A549 (cell line): ENCODE measurements around the gene GAS7. TPM values are rescaled to one million over a fixed set of nuclear protein-coding genes. Genes with fewer than 3 reads are reported as not detected.

ENCODE experiments used
- ATAC-seq, 2 experiments: fragments of 200-7000 bp in 1 of 2; fragments of >200 bp in 1 of 2; cut with Nextera tagmentation in 1 of 2; cut with Tn5 transposase in 1 of 2; 3 replicates each; pipeline versions ENCODE4 v1.8.0 to v1.9.1; 2018 to 2020; ENCODE audit warnings: mild to moderate bottlenecking in 1 of 2, moderate library complexity in 1 of 2
- CTCF ChIA-PET: fragments of 300-600 bp; sonication (Branson Sonifier 250); formaldehyde crosslinking; extraction: SDS; loops from one replicate; lab custom pipeline; 2021; ENCODE audit warnings: antibody characterized with exemption, inconsistent platforms; lab: Yijun Ruan, JAX
- POLR2A ChIA-PET: fragments of 350-600 bp; formaldehyde crosslinking; extraction: SDS; loops from one replicate; lab custom pipeline; 2021; ENCODE audit warnings: antibody characterized with exemption, inconsistent platforms; lab: Yijun Ruan, JAX
- DNase-seq, 2 experiments: peaks; one replicate each; pipeline versions ENCODE4 v3.0.0 to v3.0.0-alpha.2; 2011 to 2016; ENCODE audit warnings: low read depth in 1 of 2, low spot score in 1 of 2
- FAIRE-seq: peaks from 2 replicates; lab custom pipeline; 2011; peaks lifted over from hg19 to GRCh38; lab: Jason Lieb, UNC
- H3K27ac ChIP-seq, 2 experiments: fragments of >200 bp; sonication (Bioruptor Twin); formaldehyde crosslinking; 3 replicates each; pipeline ENCODE4 v1.5.1; 2016 to 2017
- H3K4me1 ChIP-seq: fragments of >200 bp; sonication (Bioruptor Twin); formaldehyde crosslinking; 3 replicates; pipeline ENCODE4 v1.6.1; 2016
- H3K4me2 ChIP-seq: fragments of >200 bp; sonication (Bioruptor Twin); formaldehyde crosslinking; 3 replicates; pipeline ENCODE4 v1.6.1; 2016
- H3K4me3 ChIP-seq: fragments of >200 bp; sonication (Bioruptor Twin); formaldehyde crosslinking; 3 replicates; pipeline ENCODE4 v1.5.1; 2016
- H3K9me3 ChIP-seq: fragments of >200 bp; sonication (Bioruptor Twin); formaldehyde crosslinking; 3 replicates; pipeline ENCODE4 v1.6.1; 2016
- ATOH8 ChIP-seq: fragments of 250-450 bp; sonication (Bioruptor Pico); IDR thresholded peaks from 2 replicates; pipeline ENCODE4 v1.5.0; 2020; ENCODE audit warnings: low read depth, mild to moderate bottlenecking, moderate library complexity
- BHLHE40 ChIP-seq: IDR thresholded peaks from 2 replicates; pipeline ENCODE4 v1.6.1; 2012; ENCODE audit warnings: low read depth, low read length, inconsistent platforms
- CBX8 ChIP-seq: fragments of 200-600 bp; sonication (generic); IDR thresholded peaks from 2 replicates; pipeline ENCODE4 v1.6.1; 2016
- CHD4 ChIP-seq: fragments of 200-600 bp; sonication (generic); IDR thresholded peaks from 2 replicates; pipeline ENCODE4 v1.6.1; 2016; ENCODE audit warnings: antibody characterized with exemption, mild to moderate bottlenecking, borderline replicate concordance
- CTCF ChIP-seq: fragments of >200 bp; sonication (Bioruptor Twin); formaldehyde crosslinking; IDR thresholded peaks from 3 replicates; pipeline ENCODE4 v1.5.1; 2016
- E2F6 ChIP-seq: IDR thresholded peaks from 2 replicates; pipeline ENCODE4 v1.6.1; 2012; ENCODE audit warnings: low read depth, borderline replicate concordance
- EHMT2 ChIP-seq: fragments of 200-600 bp; sonication (generic); IDR thresholded peaks from 2 replicates; pipeline ENCODE4 v1.6.1; 2016; ENCODE audit warnings: antibody characterized with exemption, low read depth, mild to moderate bottlenecking, moderate library complexity
- ESRRA ChIP-seq: fragments of 150-350 bp; IDR thresholded peaks from 2 replicates; pipeline ENCODE4 v1.6.1; 2014; ENCODE audit warnings: mild to moderate bottlenecking, low read length, borderline replicate concordance
- FOSB ChIP-seq: fragments of 250-450 bp; sonication (Bioruptor Pico); IDR thresholded peaks from 2 replicates; pipeline ENCODE4 v1.5.0; 2020; ENCODE audit warnings: mild to moderate bottlenecking, moderate library complexity
- FOXS1 ChIP-seq: fragments of 250-450 bp; sonication (Bioruptor Pico); IDR thresholded peaks from 2 replicates; pipeline ENCODE4 v1.5.0; 2020; ENCODE audit warnings: mild to moderate bottlenecking, moderate library complexity
- GATA3 ChIP-seq: IDR thresholded peaks from 2 replicates; pipeline ENCODE4 v1.6.1; 2012; ENCODE audit warnings: borderline replicate concordance
- HDAC2 ChIP-seq: fragments of 200-600 bp; sonication (generic); IDR thresholded peaks from 2 replicates; pipeline ENCODE4 v1.6.1; 2016
- HEYL ChIP-seq: fragments of 250-450 bp; sonication (Bioruptor Pico); IDR thresholded peaks from 2 replicates; pipeline ENCODE4 v1.8.0; 2021; ENCODE audit warnings: mild to moderate bottlenecking, moderate library complexity
- HOXB13 ChIP-seq: fragments of 250-450 bp; sonication (Bioruptor Pico); IDR thresholded peaks from 2 replicates; pipeline ENCODE4 v1.5.0; 2020; ENCODE audit warnings: low read depth, mild to moderate bottlenecking, moderate library complexity
- JUN ChIP-seq, 2 experiments: fragments of >200 bp; sonication (Bioruptor Twin); formaldehyde crosslinking; IDR thresholded peaks; 2 replicates in 1 of 2; 3 replicates in 1 of 2; pipeline ENCODE4 v1.6.1; 2016 to 2017
- JUNB ChIP-seq: fragments of >200 bp; sonication (Bioruptor Twin); formaldehyde crosslinking; IDR thresholded peaks from 2 replicates; pipeline ENCODE4 v1.6.1; 2016
- KDM5A ChIP-seq: fragments of 200-600 bp; sonication (generic); IDR thresholded peaks from 2 replicates; pipeline ENCODE4 v1.6.1; 2016; ENCODE audit warnings: antibody characterized with exemption, mild to moderate bottlenecking
- MAFK ChIP-seq: fragments of 450-650 bp; IDR thresholded peaks from 2 replicates; pipeline ENCODE4 v1.6.1; 2014; ENCODE audit not compliant: partially characterized antibody
- MAZ ChIP-seq: fragments of 150-350 bp; IDR thresholded peaks from 2 replicates; pipeline ENCODE4 v1.6.1; 2014; ENCODE audit warnings: antibody characterized with exemption, low read depth, low read length, borderline replicate concordance
- NPAS2 ChIP-seq: fragments of 250-450 bp; sonication (Bioruptor Pico); IDR thresholded peaks from 2 replicates; pipeline ENCODE4 v1.8.0; 2022; ENCODE audit warnings: mild to moderate bottlenecking, moderate library complexity, borderline replicate concordance
- NR3C1 ChIP-seq: fragments of >200 bp; sonication (Bioruptor Twin); formaldehyde crosslinking; IDR thresholded peaks from 3 replicates; pipeline ENCODE4 v1.6.1; 2017
- PHF8 ChIP-seq: fragments of 200-600 bp; sonication (generic); IDR thresholded peaks from 2 replicates; pipeline ENCODE4 v1.6.1; 2016; ENCODE audit warnings: low read depth, mild to moderate bottlenecking, antibody characterized with exemption, moderate library complexity, borderline replicate concordance
- POLR2A ChIP-seq: IDR thresholded peaks from 2 replicates; pipeline ENCODE4 v1.6.1; 2012; ENCODE audit warnings: mild to moderate bottlenecking, low read length
- RCOR1 ChIP-seq: fragments of 150-350 bp; IDR thresholded peaks from 2 replicates; pipeline ENCODE4 v1.6.1; 2014; ENCODE audit warnings: antibody characterized with exemption, low read length, low read depth
- RFX5 ChIP-seq: fragments of 450-650 bp; IDR thresholded peaks from 2 replicates; pipeline ENCODE4 v1.7.1; 2014; ENCODE audit warnings: antibody characterized with exemption, mild to moderate bottlenecking, moderate library complexity
- SMC3 ChIP-seq: fragments of >200 bp; sonication (Bioruptor Twin); formaldehyde crosslinking; IDR thresholded peaks from 3 replicates; pipeline ENCODE4 v1.6.1; 2018; ENCODE audit warnings: inconsistent platforms
- SREBF2 ChIP-seq: fragments of 450-650 bp; IDR thresholded peaks from 2 replicates; pipeline ENCODE4 v1.6.1; 2014; ENCODE audit warnings: mild to moderate bottlenecking, moderate library complexity
- TFCP2L1 ChIP-seq: fragments of 250-450 bp; sonication (Bioruptor Pico); IDR thresholded peaks from 2 replicates; pipeline ENCODE4 v1.5.0; 2021; ENCODE audit warnings: mild to moderate bottlenecking
- TP53 ChIP-seq: fragments of 250-450 bp; sonication (Bioruptor Pico); IDR thresholded peaks from 2 replicates; pipeline ENCODE4 v1.5.0; 2021; ENCODE audit warnings: mild to moderate bottlenecking, moderate library complexity
- ZFP36 ChIP-seq: fragments of 450-650 bp; IDR thresholded peaks from 2 replicates; pipeline ENCODE4 v1.6.1; 2014; ENCODE audit warnings: borderline replicate concordance; ENCODE audit not compliant: partially characterized antibody
- ZSCAN20 ChIP-seq: fragments of 250-450 bp; sonication (Bioruptor Pico); IDR thresholded peaks from 2 replicates; pipeline ENCODE4 v1.8.0; 2022; ENCODE audit warnings: mild to moderate bottlenecking, moderate library complexity
- WGBS: methylation state at CpG from one replicate; pipeline ENCODE4 v1.1.6; 2017; ENCODE audit errors: missing lambda C conversion rate; 5-methylcytosine and 5-hydroxymethylcytosine counted together
- polyA plus RNA-seq, 4 experiments: library from polyadenylated mRNA; depleted of rRNA in 3 of 4; stranded (reverse); fragments of >200 nt; fragmentation: RNase III in 1 of 4; extraction: RNeasy Plus Mini Kit Qiagen cat#74134 plus additional on column Dnase treatment in 1 of 4; gene quantifications; 2 replicates in 3 of 4; 3 replicates in 1 of 4; pipeline ENCODE4 v1.2.3, GENCODE V29; 2011 to 2017
- TF ChIP-seq, protein P1 (sequence below): IDR thresholded peaks from 2 replicates; pipeline ENCODE4 v1.6.1; 2012
- TF ChIP-seq, protein P2 (sequence below): fragments of >200 bp; sonication (Bioruptor Twin); formaldehyde crosslinking; IDR thresholded peaks from 2 replicates; pipeline ENCODE4 v1.6.1; 2016
- TF ChIP-seq, protein P3 (sequence below): fragments of 250-450 bp; sonication (Bioruptor Pico); IDR thresholded peaks from 2 replicates; pipeline ENCODE4 v1.5.0; 2021; ENCODE audit warnings: mild to moderate bottlenecking, moderate library complexity, borderline replicate concordance

GAS7 gene
- polyA plus RNA-seq, 2 of the 4 experiments (the other 2 are of a cell fraction) = 1.3 to 1.5 TPM

- TF ChIP-seq, protein P1, sequence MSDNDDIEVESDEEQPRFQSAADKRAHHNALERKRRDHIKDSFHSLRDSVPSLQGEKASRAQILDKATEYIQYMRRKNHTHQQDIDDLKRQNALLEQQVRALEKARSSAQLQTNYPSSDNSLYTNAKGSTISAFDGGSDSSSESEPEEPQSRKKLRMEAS = no peak
- TF ChIP-seq JUN (IDR thresholded peaks at IDR 0.05) (no peak), SMC3 (no peak), RCOR1 (no peak)
- no peaks in the 10 kb centered on the region for H3K9me3 ChIP-seq
- H3K4me3 ChIP-seq = peak overlapping the region; percentile 28; the same call in 2 of the 3 replicates
- ATAC-seq = no peak
- ChIA-PET CTCF (interaction anchor here (0.7 to 1.2 kb wide), 4 partner anchors 13 to 567 kb away, joined by 3 read pairs; no protein-coding TSS in a partner anchor), POLR2A (no interaction called here)
- H3K27ac ChIP-seq = peak overlapping the region; percentile 63 to 79
- peak overlapping the region; percentile 80 for H3K4me2 ChIP-seq
- no peak for FAIRE-seq
- H3K4me1 ChIP-seq = peaks cover 14% of the 10 kb centered on the region
- 41% methylated on average over 4 of the region's 4 CpGs for WGBS
- no peak for DNase-seq
Measured at GRCh38 chr17:10115536-10115932, 82.9 kb downstream of the GAS7 start.

DNA sequence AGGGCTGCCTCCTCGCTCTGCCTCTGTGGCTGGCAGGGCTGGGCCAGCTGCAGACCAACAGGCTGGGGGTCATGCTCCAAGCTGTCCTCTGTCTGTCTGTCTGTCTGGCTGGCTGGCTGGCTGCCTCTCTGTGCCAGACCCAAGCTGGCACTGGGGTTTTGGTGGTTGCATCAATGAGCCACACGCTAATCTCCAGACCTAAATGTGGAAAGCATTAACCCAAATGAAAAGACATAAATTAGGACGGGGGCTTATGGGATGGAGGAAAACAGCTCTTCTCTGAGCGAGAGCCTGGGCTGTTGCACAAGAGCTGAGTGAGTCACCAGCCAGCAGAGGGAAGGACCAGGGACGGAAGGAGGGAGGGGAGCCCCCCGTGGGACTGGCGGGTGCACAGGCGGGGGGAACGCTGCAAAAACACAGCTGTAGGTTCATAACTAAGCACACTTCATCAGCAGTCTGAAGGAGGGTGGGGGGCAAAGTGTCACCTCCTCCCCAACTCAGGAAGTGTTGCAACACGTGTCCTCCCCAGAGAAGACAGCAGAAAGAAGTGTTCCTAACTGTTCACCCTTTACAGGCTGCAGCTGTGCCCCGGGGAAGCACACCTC is 83.4 kb downstream of the GAS7 start:
- FAIRE-seq (peak; percentile 80), DNase-seq (peak; percentile 57 to 87), ATAC-seq (peak; percentile 90)
- Histone ChIP-seq H3K4me3 (peak overlapping the region; percentile 28), H3K27ac (peak overlapping the region; percentile 63 to 79), H3K9me3 (no peaks in the 10 kb centered on the region), H3K4me2 (peak overlapping the region; percentile 80), H3K4me1 (peaks cover 14% of the 10 kb centered on the region)
- ChIA-PET POLR2A (no interaction called here), CTCF (interaction anchor here (0.7 to 1.4 kb wide), 3 partner anchors 10 to 27 kb away, joined by 3 read pairs; no protein-coding TSS in a partner anchor)
- WGBS = 2% methylated on average over 10 of the region's 11 CpGs
- no peak for TF ChIP-seq MAFK
- no peak for TF ChIP-seq ESRRA
- no peak for TF ChIP-seq PHF8
- no peak for TF ChIP-seq FOXS1 (CRISPR knock-in tag)
- no peak for TF ChIP-seq ATOH8 (CRISPR knock-in tag)
- TF ChIP-seq TFCP2L1 (CRISPR knock-in tag) = no peak
- no peak for TF ChIP-seq KDM5A
- TF ChIP-seq, protein P2, sequence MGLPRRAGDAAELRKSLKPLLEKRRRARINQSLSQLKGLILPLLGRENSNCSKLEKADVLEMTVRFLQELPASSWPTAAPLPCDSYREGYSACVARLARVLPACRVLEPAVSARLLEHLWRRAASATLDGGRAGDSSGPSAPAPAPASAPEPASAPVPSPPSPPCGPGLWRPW = peak; percentile 54; the same call in 1 of the 2 replicates
- no peak for TF ChIP-seq MAZ
- TF ChIP-seq ZFP36 = no peak
- TF ChIP-seq, protein P1 = peak; percentile 48; the same call in 1 of the 2 replicates
- no peak for TF ChIP-seq POLR2A
- TF ChIP-seq CTCF = no peak
- TF ChIP-seq BHLHE40 = no peak
- TF ChIP-seq, protein P3, sequence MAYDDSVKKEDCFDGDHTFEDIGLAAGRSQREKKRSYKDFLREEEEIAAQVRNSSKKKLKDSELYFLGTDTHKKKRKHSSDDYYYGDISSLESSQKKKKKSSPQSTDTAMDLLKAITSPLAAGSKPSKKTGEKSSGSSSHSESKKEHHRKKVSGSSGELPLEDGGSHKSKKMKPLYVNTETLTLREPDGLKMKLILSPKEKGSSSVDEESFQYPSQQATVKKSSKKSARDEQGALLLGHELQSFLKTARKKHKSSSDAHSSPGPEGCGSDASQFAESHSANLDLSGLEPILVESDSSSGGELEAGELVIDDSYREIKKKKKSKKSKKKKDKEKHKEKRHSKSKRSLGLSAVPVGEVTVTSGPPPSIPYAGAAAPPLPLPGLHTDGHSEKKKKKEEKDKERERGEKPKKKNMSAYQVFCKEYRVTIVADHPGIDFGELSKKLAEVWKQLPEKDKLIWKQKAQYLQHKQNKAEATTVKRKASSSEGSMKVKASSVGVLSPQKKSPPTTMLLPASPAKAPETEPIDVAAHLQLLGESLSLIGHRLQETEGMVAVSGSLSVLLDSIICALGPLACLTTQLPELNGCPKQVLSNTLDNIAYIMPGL = no peak
- no peak for TF ChIP-seq TP53
- no peak for TF ChIP-seq RCOR1
- no peak for TF ChIP-seq RFX5
- TF ChIP-seq NR3C1 = no peak
- TF ChIP-seq HOXB13 (CRISPR knock-in tag) = no peak
- TF ChIP-seq SMC3 = no peak
- no peak for TF ChIP-seq HDAC2
- no peak for TF ChIP-seq FOSB (CRISPR knock-in tag)
- TF ChIP-seq CBX8 = no peak
- TF ChIP-seq HEYL (CRISPR knock-in tag) = no peak
- no peak for TF ChIP-seq SREBF2
- no peak for TF ChIP-seq GATA3
- TF ChIP-seq JUNB = peak; percentile 66
- no peak for TF ChIP-seq ZSCAN20 (CRISPR knock-in tag)
- TF ChIP-seq CHD4 = no peak
- no peak for TF ChIP-seq NPAS2 (CRISPR knock-in tag)
- TF ChIP-seq E2F6 = no peak
- no peak for TF ChIP-seq EHMT2
